ENCODE data around the gene SP100.

Gene SP100

GRCh38 chr2:230590333-230590732, 174.3 kb downstream of the SP100 start:
- Histone ChIP-seq H3K9me3 (ENCODE audit: control insufficient read depth, low read length) (no peaks in the 10 kb centered on the region), H3K36me3 (ENCODE audit: control insufficient read depth, insufficient read depth, low read length) (no peaks in the 10 kb centered on the region), H3K27me3 (replicated peaks; ENCODE audit: control insufficient read depth, insufficient read depth, low read length, poor library complexity, severe bottlenecking) (no peaks in the 10 kb centered on the region), H3K4me1 (ENCODE audit: control insufficient read depth, insufficient read depth, low read length, poor library complexity, severe bottlenecking) (peaks cover 3% of the 10 kb centered on the region), H3K27ac (ENCODE audit: insufficient read depth, low read length, poor library complexity, severe bottlenecking) (no peak overlapping the region), H3K4me3 (ENCODE audit: insufficient read depth, low read depth, low read length, poor library complexity, severe bottlenecking) (no peak overlapping the region)
- no peak for DNase-seq

GRCh38 chr2:230591850-230592249, 175.8 kb downstream of the SP100 start:
- Histone ChIP-seq H3K4me3 (ENCODE audit: insufficient read depth, low read depth, low read length, poor library complexity, severe bottlenecking) (no peak overlapping the region), H3K27ac (ENCODE audit: insufficient read depth, low read length, poor library complexity, severe bottlenecking) (no peak overlapping the region), H3K9me3 (ENCODE audit: control insufficient read depth, low read length) (no peaks in the 10 kb centered on the region), H3K4me1 (ENCODE audit: control insufficient read depth, insufficient read depth, low read length, poor library complexity, severe bottlenecking) (peaks cover 3% of the 10 kb centered on the region), H3K36me3 (ENCODE audit: control insufficient read depth, insufficient read depth, low read length) (no peaks in the 10 kb centered on the region), H3K27me3 (replicated peaks; ENCODE audit: control insufficient read depth, insufficient read depth, low read length, poor library complexity, severe bottlenecking) (no peaks in the 10 kb centered on the region)
- DNase-seq, result no peak

DNA sequence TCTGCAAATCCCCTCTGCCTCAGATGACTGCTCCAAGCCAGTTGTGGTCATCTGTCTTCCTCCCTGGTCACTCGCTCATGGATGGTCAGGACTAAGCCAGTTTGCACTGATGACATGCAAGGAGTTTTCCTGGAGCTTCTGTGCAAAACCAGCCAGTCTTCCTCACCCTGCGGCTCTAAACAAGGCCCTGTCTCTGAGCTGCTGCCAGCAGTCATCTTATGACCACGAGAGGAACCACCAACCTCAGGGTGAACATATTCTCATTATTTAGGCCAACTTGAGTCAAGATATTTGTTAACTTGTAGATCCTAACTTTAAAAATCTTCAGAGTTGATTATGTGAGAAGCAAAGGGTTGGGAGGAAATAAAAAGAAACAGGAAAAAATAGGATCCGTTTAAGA, 176.8 kb downstream of the SP100 start:
- Histone ChIP-seq H3K27ac (ENCODE audit: insufficient read depth, low read length, poor library complexity, severe bottlenecking) (no peak overlapping the region), H3K36me3 (ENCODE audit: control insufficient read depth, insufficient read depth, low read length) (no peaks in the 10 kb centered on the region), H3K4me3 (ENCODE audit: insufficient read depth, low read depth, low read length, poor library complexity, severe bottlenecking) (no peak overlapping the region), H3K4me1 (ENCODE audit: control insufficient read depth, insufficient read depth, low read length, poor library complexity, severe bottlenecking) (peaks cover 3% of the 10 kb centered on the region), H3K9me3 (ENCODE audit: control insufficient read depth, low read length) (no peaks in the 10 kb centered on the region), H3K27me3 (replicated peaks; ENCODE audit: control insufficient read depth, insufficient read depth, low read length, poor library complexity, severe bottlenecking) (no peaks in the 10 kb centered on the region)
- no peak for DNase-seq
